ENCODE data around the gene PLEK2.

GRCh38 chr14:67393689-67394088 is 18.3 kb downstream of the PLEK2 start:
- TF ChIP-seq CTCF (IDR thresholded peaks at IDR 0.05): no peak
- no peak for TF ChIP-seq REST (IDR thresholded peaks at IDR 0.05; ENCODE audit: insufficient read depth in 1 of 2, low read depth in 2 of 2, low read length in 1 of 2)
- TF ChIP-seq SIN3A (IDR thresholded peaks at IDR 0.05; ENCODE audit: borderline replicate concordance, insufficient read depth, low read depth, low read length): no peak

Measured in Panc1 (cell line).